ENCODE measurements around the gene TMEM178B.

The TMEM178B gene

DNA sequence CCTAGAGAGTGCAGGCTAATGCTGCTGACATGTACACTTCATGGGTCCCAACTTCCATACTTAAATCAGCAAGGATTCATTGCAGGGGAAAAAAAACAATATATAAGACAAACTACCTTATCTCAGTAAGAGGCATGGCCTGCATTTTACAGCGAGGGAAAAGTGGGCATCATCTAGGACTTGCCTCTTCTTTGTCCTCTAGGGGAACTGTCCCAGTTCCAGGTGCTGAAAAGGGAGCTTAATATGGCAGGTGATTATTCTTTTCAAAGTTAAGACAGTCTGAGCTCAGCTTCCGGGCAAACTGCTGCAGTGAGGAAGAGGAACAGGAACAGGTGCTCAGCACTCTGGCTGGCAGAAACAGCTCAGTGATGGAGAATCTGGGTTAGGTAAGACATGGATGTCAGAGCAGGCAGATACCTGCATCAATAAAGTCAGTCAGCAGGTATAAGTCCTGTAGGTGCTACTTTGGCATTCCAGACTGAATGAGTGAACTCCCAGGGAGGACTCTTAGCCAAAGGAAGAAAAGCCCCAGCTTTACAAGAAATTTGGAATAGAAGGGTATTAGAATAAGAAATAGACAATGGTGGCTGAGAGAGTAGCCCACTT is 147.2 kb downstream of the TMEM178B start:
- DNase-seq (ENCODE audit: low read depth in 2 of 2) = no peak

DNA sequence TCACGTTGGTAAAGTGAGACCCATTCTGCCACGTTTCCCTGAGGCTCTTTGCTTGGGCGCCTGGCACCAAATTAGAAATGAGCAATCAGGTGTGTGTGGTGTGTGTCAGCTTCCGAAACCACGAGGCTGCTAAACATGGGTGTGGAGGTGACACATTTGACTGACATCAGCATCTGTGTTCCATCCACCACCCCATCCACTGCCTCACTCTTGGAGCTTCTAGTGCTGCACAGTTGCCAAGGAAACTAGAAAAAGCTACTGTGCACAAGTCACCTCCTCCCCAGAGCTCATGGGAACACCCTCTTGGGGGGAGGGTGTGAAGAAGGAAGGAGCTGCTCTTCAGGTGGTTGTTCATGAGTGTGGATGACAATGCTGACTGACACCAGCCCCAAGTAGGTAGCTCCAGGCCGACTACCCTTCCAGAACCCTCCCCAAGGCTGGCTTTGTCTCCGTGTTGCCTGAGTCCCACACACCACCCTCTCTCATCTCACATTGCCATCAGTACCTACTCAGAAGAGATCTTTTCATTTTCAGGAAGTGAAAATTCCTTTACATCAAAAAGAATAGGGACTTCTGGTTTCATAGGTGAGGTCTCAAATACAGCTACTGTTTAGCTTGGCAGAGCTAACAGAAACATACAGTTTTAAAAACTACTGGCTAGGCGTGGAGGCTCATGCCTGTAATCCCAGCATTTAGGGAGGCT is 152.2 kb downstream of the TMEM178B start:
- DNase-seq (ENCODE audit: low read depth in 2 of 2) = no peak

DNA sequence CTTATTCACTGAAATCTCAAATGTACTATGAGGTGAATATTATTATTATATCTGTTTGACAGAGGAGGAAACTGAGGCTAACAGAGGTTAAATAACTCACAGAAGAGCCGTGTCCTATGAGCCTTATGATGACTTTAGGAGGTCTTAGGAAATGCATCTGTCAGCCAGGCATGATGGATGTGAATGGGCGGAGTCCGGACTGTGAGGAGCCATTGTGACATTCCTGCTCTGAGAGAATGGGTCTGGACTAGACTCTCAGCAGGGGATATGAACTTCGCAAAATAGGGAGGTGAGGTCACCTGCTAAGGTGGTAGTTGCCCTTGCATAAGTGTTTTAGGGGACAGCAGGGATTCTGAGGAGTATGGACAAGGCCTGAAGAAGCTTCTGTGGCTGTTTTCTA is 153.6 kb downstream of the TMEM178B start:
- DNase-seq (ENCODE audit: low read depth in 2 of 2) = no peak

DNA sequence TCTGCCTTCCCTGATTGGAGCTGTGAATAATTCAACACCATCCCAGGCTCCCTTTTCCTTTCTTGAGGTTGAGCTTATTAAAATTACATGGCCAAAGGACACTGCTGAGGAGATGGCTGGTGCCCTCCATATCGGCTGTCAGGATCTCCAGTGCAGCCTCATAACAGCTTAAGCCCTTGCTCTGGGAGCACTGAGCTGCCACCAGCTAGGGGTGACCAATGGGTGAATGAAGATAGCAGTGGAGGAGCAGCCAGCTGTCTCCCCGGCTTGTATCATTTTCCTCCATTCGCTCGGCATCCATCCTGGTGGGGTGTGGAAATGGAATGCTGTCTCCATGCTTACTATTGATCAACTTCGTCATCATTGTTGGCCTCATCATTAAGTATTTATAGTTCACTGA is 154.6 kb downstream of the TMEM178B start:
- no peak for DNase-seq (ENCODE audit: low read depth in 2 of 2)

DNA sequence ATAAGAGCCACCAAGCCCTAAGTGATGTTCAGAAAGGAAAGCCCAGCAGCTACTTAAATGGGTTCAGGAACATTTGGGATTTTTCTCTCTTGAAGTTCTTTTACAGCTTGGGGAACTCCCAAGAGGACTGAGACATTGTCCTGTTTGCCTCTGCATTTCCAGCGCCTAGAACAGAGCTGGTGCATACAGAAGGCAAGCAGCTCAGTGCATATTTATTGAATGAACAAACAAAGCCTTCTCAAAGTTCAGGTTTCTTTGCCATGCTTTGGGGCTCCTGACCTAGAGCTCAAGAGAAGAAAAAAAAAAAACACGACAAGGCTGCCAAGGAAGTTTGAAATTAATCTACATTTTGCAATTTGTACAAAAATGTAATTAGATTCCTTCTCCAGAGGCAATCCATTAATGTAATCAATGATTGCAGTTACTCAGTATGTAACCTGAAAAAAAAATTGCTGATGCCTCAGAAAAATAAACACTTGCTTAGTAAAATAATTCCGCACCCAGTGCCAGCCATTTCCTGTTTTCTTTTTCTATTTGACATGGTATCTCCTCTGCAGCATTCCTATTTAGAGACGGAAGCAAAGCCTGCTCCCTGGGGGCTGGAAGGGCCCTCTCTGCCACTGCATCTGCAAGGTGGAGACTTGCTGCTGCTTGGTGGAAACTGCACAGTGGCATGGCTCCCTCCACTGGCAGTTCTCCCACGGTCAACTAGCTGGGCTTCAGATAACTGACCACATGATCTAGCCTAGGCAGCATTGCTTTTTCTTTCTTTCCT is 157.3 kb downstream of the TMEM178B start:
- no peak for DNase-seq (ENCODE audit: low read depth in 2 of 2)

DNA sequence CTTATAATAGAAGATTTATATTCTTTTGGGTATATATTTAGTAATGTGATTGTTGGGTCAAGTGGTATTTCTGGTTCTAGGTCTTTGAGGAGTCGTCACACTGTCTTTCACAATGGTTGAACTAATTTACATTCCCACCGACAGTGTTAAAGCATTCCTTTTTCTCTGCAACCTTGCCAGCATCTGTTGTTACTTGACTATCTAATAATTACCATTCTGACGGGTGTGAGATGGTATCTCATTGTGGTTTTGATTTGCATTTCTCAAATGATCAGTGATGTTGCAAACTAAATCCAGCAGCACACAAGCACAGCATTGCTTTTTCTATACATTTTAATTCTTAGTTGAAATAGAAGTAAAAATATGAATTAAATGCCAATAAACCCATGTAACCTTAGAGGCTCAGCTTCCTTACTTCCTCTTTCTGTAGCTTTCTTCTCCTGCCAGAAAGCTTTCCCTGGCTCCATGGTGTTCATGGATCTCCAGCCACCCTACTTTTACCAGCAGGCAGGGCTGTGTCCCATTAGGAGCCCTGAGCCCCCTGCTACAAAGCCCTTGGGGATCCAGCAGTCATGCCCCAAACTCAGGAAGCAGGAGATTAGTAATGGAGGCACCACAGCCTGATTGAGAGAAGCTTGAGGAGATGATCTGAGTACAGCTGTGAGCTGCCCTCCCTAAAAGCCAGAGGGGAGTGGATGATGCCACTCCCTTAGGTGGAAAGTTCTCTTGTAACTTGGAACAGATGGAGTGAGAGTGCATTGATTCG is 158.6 kb downstream of the TMEM178B start:
- DNase-seq (ENCODE audit: low read depth in 2 of 2) = no peak

DNA sequence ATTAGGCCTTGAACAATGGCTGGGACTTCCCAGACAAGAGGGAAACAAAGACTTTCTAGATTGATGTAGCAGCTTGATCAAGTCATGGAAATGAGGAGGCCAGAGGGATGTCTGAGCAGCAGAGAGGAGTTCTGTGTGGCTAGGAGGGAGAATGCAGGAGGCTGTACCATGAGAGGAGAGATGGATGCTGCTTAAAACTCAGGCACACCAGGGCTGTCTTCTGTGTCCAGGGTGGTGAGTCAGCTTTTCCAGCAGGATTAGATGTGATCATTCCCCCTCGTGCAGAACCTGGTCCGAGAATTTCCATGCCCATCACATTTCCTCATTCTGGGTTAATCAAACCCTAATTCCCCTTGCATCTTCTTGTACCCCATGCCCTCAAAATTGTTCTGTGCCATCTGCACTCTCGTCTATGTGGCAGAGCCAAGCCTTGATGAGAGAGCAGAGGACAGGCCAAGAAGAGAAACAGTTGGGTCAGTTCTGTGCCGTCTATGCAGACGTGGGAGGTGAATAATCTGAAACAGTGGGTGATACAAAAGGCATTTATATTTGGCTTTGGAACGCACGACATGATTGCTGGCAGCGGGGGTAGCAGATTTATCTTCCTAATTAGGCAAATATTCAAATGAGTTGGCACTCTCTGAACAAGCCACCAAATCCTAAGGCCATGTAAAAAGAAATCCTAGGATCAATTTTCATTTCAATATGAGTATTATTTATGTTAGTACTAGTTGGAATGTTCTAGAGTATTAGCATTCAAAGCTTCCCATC is 160.7 kb downstream of the TMEM178B start:
- no peak for DNase-seq (ENCODE audit: low read depth in 2 of 2)

DNA sequence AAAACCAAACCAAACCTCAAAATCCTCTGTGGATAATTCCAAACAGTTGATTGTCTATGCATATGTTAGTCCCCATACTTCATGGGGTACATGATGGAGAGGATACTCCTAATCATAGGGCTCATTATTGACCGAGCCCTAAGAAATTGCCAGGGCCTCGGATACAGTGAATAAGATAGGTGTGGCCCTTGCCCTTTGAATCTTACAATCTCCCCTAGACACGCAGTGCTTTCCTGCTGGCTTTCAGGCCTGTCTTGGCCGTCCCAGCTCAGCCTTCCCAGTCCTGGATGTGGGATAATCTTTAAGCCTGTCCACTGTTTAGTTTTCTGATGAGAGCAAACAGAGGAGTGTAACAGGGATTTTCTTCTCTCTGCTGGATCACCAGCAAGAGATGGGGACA is 161.8 kb downstream of the TMEM178B start:
- DNase-seq (ENCODE audit: low read depth in 2 of 2) = no peak

DNA sequence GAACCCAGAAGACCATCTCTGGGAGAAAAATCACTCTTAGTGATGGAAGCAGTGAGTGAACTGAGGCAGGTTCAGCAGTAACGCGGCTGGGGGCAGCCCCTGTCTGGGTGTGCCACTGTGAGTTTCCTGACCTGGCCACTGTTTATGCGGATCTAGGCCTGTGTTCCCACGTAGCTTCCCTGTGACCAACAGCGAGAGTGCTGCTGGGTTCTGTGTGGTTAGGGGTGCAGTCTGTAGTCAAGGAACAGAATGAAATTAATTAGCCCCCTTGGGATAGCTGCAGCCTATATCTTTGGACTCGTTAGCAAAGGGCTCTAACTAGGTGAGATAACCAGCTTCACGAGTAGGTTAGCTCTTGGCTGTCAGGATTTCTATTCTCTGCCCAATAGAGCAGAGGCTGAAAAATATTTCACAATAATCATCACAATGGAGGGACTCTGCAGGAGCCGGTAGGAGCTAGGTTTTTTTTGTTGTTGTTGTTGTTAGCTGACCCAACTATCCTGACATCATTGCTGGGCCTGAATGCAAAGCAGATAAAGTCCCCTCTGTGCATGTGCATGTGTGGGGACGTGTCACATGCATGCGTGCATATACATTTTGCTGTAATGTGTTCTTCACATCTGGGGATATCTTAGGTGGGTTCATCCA is 164.9 kb downstream of the TMEM178B start:
- DNase-seq (ENCODE audit: low read depth in 2 of 2) = no peak

DNA sequence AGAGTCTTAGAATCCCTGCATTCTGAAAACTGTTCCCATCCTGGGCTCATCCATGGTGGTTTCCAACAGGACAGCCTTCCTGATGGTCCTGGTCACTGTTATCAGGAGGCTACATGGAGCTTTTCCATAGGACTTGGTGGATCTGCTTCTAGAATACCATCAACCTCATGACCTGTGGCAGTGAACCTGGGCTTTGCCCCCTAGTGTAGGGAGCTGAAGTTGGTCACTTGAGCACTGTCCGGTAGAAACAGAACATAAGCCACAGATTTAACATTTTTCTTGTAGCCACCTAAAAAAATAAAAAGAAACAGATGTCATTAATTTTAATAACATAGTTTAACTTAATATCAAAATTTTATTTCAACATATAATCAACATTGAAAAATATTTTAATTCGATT is 165.8 kb downstream of the TMEM178B start:
- no peak for DNase-seq (ENCODE audit: low read depth in 2 of 2)

DNA sequence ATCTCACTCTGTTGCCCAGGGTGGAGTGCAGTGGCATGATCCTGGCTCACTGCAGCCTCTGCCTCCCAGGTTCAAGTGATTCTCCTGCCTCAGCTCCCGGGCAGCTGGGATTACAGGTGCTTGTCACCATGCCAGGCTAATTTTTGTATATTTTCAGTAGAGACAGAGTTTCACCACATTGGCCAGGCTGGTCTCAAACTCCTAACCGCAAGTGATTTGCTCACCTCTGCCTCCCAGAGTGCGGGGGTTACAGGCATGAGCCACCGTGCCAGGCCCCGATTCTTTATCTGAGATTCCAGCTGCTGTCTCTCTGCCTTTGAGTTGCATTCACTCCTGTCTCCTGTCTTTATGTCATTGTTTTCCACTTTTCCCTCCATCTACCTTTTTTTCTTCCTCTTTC is 168.7 kb downstream of the TMEM178B start:
- DNase-seq (ENCODE audit: low read depth in 2 of 2) = no peak

DNA sequence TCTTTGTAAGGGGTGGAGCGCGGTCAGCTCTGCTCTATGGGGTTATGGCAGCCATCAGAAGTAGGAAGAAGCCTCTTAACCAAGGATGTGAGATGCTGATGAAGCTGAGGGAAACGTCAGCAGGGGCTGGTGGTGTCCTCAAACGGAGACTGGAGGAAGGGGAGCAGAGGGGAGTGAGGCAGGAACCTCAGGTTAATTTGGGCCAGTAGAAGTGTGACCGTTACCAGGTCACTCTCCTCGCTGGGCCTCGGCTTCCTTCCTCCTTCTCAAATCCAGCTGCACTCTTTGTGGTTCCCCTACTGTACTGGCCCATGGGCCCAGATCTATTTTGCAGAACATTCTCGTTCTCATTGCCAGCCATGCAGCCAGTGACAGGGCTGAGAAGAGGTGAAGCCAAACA is 169.5 kb downstream of the TMEM178B start:
- no peak for DNase-seq (ENCODE audit: low read depth in 2 of 2)

DNA sequence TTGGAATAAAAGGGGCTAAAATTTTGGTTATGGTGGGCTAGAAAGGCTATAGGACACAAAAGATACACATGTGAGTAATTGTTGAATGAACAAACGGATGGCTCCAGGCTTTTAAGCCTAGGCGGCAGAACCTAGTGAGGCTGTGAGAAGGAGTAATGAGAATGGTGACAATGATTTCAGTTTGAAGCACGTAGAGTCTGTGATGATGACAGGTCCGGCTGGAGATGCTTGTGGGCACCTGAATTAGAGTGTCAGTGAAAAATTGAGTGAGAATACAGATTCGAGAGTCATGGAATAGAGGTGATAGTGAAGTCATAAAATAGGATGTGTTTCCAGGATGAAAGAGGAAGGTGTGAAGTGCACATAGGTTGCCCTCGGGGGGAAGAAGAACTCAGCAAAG is 170.6 kb downstream of the TMEM178B start:
- DNase-seq (ENCODE audit: low read depth in 2 of 2) = no peak

DNA sequence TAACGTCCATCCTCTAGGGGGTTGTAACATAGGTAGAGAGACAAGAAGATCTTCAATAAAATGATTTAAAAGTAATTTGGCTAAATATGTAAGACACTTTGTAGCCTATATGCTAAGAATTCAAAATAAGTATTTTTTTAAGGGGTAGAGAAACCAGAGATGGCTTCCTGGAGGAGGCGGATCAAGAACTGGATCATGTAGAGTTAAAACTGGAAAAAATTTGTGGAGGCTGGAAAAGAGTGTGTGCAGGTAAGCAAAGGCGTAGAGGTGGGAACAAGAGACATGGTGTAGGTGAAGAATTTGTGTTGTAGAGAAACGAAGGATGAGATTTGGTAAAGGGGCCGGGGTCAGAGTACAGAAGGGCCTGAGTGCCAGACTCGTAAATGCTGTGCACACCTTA is 172.6 kb downstream of the TMEM178B start:
- DNase-seq (ENCODE audit: low read depth in 2 of 2) = no peak

DNA sequence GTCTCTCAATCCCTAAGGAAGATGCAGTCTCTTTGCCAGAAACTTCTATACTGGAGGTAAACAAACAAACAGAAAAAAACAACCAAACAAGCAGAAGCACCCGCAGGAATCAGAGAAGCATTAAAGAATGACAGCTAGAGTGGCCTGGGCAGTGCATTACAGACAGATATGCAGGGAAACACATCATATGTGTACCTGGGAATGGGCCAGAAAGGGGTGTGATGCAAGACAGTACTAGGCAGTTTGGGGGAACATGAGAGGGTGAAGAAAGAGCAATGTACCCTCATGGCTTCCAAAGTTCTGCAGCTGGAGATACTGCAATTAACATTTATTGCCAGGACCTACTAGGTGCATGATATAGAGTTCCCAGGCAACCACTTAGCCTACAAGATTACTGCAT is 177.3 kb downstream of the TMEM178B start:
- no peak for DNase-seq (ENCODE audit: low read depth in 2 of 2)

DNA sequence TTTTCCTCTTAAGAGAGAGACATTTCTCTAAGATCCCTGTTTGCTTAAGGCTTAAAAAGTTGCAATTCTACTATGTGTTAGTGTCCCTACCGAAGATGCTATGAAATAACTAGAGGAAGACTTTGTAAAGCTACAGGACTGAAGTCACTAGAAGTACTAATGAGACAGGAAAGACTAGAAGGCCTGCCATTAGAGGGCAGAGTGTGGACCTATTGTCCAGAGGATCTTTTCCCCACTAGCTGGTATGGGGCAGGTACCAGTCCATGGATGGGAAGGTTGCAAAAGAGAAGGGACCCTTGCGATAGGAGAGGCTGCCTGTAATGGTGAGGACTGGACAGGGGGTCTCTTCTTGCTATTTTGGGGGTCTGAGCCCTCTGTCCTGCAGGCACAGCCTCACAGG is 178.1 kb downstream of the TMEM178B start:
- no peak for DNase-seq (ENCODE audit: low read depth in 2 of 2)

DNA sequence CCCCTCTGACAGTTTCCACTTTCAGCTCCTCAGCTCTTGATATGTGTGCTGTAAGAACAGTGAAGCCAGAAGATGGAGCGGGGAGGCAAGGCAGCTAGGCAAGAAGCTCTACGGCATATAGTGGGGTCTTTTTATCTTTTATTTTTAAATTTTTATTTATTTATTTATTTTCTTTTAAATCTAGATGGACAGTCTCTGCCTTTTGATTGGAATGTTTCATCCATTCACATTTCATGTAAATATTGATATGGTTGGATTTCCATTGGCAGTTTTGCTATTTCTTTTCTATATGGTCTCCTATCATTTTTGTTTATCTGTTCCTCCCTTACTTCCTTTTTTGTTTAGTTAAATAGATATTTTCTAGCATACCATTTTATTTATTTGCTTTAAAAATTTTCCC is 183.7 kb downstream of the TMEM178B start:
- no peak for DNase-seq (ENCODE audit: low read depth in 2 of 2)

DNA sequence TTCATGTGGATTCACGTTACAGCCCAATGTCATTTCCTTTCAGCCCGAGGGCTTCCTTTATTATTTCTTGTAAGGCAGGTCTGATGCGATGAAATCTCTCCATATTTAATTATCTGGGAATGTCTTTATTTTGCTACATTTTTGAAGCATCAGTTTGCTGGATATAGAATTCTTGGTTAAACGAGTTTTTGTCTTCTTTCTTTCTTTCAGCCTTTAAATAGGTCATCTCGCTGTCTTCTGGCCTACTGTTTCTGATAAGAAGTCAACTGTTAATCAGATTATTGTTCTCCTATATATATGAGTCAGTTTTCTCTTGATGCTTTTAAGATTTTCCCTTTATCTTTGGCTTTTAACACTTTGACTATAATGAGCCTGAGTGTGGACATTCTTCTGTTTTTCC is 184.7 kb downstream of the TMEM178B start:
- DNase-seq (ENCODE audit: low read depth in 2 of 2) = no peak

DNA sequence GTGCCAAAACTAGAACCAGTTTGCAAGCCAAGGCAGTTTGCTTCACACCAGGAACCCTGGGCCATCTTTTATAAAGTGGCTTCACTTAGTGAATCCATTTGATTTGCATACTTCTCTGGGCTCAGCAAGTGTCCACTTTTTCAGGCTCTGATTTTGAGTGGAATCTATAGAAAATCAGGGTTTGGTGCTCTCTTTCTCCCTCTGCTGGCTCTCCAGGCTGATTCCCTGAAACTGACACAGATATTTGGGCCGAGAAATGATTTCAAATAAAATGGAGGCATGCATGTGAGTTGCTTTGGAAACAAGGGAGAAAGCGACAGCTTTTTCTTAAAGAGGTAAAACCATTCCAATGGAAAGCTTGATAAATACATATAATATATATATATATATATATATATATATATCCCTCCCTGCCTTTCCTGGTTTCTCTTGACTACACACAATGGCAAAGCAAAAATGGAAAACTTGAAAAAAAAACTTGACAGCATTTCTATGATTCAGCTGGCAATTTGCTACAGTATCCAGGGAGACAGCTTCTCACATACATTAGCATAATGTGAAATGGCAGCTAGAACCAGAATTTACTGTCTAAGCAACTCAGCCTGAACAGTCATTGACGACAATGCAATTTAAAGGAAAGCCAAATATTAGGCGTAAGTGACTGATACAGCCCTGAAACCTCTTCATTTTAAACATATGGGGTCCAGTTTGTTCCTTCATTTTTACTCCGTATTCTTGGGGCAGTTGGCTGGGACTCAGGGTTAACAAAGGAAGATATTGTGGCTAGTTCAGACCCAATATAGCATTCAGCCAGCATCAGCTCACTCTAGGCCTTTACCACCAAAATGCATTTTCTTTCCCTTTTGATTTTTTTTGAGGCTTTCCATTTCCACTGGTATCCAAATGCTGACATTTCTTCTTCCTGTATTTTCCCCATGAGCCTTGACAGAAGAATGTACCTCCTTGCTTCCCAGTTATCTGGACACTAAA is 188.5 kb downstream of the TMEM178B start:
- DNase-seq (ENCODE audit: low read depth in 2 of 2) = no peak

DNA sequence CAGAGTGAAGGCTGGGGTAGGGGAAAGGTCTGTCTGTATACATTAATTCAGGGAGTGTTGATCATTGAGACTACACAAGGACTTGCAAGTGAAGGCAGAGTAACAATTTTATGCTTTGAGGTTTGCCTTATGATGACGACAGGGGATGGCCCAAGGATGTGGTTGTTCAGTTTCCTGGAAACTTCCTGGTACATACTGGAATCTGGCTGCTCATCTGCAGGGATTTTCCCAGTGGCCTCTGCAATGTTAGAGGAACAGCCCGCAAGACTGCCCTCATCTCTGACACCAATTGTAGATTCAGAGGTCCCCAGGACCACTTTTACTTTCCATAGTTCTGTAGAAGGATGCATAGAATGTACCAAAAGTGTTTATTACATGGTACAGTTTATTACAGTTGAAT is 189.6 kb downstream of the TMEM178B start:
- DNase-seq (ENCODE audit: low read depth in 2 of 2) = no peak
